Liver (tissue), 4 donors: ENCODE data around the gene VASH1. TPM values are rescaled to one million over a fixed set of nuclear protein-coding genes. Genes with fewer than 3 reads are reported as not detected.

Source experiments
- polyA plus RNA-seq, 2 donors: library from polyadenylated mRNA; stranded (reverse) in 1 of 2; unstranded in 1 of 2; fragments of 200-250 nt in 1 of 2; fragments of >200 nt in 1 of 2; fragmentation: Nextera tagmentation in 1 of 2; extraction: Ambion mirVana in 1 of 2; gene quantifications; one replicate each; pipeline versions ENCODE4 v1.2.1 to v1.2.3, GENCODE V29; 2013 to 2015
- total RNA-seq, 2 donors: library from RNA; depleted of rRNA; stranded (reverse); fragments of >200 nt; gene quantifications; one replicate each; pipeline ENCODE4 v1.2.3, GENCODE V29; 2014
- donor health status: healthy.
- donor health status: healthy.
- donor health status: healthy.

Gene VASH1
- total and polyA plus RNA-seq, 4 donors: 0.94 to 5.9 (median 4.3) TPM

Other genes with a start within 250 kb of the VASH1 start
- gene ANGEL1, start 51.4 kb downstream of the VASH1 start, total RNA-seq: 10 to 100 TPM; 12.0 to 15.9 TPM
- 1 to 10 TPM; 5.2 to 7.3 TPM for gene ANGEL1, start 51.4 kb downstream of the VASH1 start, polyA plus RNA-seq
- gene LRRC74A, start 64.9 kb downstream of the VASH1 start, total RNA-seq: not detected
- gene LRRC74A, start 64.9 kb downstream of the VASH1 start, polyA plus RNA-seq: not detected